Prostate gland (tissue), 2 donors: Measurements from ENCODE around the gene PMPCA. TPM values are rescaled to one million over a fixed set of nuclear protein-coding genes. Genes with fewer than 3 reads are reported as not detected.

ENCODE experiments used
- DNase-seq: peaks from one replicate; pipeline ENCODE4 v3.0.0-alpha.2; 2019; ENCODE audit warnings: low spot score
- H3K27ac ChIP-seq, 2 donors: fragments of 200-600 bp; sonication (generic); 2 replicates each; pipeline ENCODE4 v1.5.1; 2017 to 2019
- H3K27me3 ChIP-seq: fragments of 200-600 bp; sonication (generic); replicated peaks from 2 replicates; pipeline ENCODE4 v1.5.1; 2019; ENCODE audit not compliant: insufficient read depth
- H3K36me3 ChIP-seq, 2 donors: fragments of 200-600 bp; sonication (generic); 1 replicate in 1 of 2; 2 replicates in 1 of 2; pipeline versions ENCODE4 v1.5.1 to v1.8.1; 2017 to 2019
- H3K4me1 ChIP-seq: fragments of 200-600 bp; sonication (generic); replicated peaks from 2 replicates; pipeline ENCODE4 v1.5.1; 2019
- H3K4me3 ChIP-seq, 2 donors: fragments of 200-600 bp; sonication (generic); 2 replicates each; pipeline ENCODE4 v1.5.1; 2017 to 2019
- H3K9me3 ChIP-seq: fragments of 200-600 bp; sonication (generic); 2 replicates; pipeline ENCODE4 v1.5.1; 2017
- POLR2A ChIP-seq: fragments of 450-650 bp; IDR thresholded peaks from one replicate; pipeline ENCODE4 v1.6.1; 2016; ENCODE audit warnings: antibody characterized with exemption, mild to moderate bottlenecking
- POLR2AphosphoS5 ChIP-seq: sonication (generic); formaldehyde crosslinking; IDR thresholded peaks from one replicate; pipeline ENCODE4 v1.6.1; 2017; ENCODE audit warnings: antibody characterized with exemption
- WGBS: methylation state at CpG from one replicate; pipeline ENCODE4 v1.1.5; 2018; 5-methylcytosine and 5-hydroxymethylcytosine counted together
- intact Hi-C: fragments of 100-400 bp; cut with DNase I; formaldehyde crosslinking; loops from one replicate; pipeline ENCODE4 v1.14.2; 2022
- total RNA-seq, 2 donors: library from RNA; depleted of rRNA; stranded (reverse); fragments of >200 nt; gene quantifications; one replicate each; pipeline ENCODE4 v1.1.0, GENCODE V29; 2016
- TF ChIP-seq, protein P1 (sequence below), 4 experiments: fragments of 200-600 bp in 2 of 4; fragments of 450-650 bp in 2 of 4; sonication (generic) in 2 of 4; IDR thresholded peaks; 1 replicate in 3 of 4; 2 replicates in 1 of 4; pipeline ENCODE4 v1.5.1; 2016 to 2019; ENCODE audit warnings: antibody characterized with exemption in 4 of 4, mild to moderate bottlenecking in 2 of 4, moderate library complexity in 2 of 4

Gene PMPCA
- total RNA-seq, 2 donors from 2014 or later = 29.2 to 58.7 TPM

DNA sequence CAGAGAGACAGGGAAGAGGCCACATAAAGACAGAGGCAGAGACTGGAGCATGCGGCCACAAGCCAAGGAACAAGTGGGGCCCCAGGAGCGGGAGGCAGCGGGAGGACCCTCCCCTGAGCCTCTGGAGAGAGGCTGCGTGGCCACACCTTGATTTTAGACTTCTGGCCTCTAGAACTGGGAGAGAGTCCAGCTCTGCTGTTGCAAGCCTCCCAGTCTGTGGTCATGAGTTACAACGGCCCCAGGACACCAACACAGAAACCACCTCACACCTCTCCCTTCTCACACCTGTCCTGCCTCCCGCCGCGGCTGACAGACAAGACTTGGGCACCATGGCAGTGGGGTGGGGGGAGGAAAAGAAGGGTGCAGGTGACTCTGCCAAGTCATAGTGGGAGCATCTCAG, 27.0 kb downstream of the PMPCA start:
- peak overlapping the region in 1 of 2 donors; percentile 92 for H3K4me3 ChIP-seq
- intact Hi-C loops = no loop called here
- H3K4me1 ChIP-seq = peaks cover 11% of the 10 kb centered on the region
- 57% methylated on average over 8 of the region's 8 CpGs for WGBS
- TF ChIP-seq, protein P1, sequence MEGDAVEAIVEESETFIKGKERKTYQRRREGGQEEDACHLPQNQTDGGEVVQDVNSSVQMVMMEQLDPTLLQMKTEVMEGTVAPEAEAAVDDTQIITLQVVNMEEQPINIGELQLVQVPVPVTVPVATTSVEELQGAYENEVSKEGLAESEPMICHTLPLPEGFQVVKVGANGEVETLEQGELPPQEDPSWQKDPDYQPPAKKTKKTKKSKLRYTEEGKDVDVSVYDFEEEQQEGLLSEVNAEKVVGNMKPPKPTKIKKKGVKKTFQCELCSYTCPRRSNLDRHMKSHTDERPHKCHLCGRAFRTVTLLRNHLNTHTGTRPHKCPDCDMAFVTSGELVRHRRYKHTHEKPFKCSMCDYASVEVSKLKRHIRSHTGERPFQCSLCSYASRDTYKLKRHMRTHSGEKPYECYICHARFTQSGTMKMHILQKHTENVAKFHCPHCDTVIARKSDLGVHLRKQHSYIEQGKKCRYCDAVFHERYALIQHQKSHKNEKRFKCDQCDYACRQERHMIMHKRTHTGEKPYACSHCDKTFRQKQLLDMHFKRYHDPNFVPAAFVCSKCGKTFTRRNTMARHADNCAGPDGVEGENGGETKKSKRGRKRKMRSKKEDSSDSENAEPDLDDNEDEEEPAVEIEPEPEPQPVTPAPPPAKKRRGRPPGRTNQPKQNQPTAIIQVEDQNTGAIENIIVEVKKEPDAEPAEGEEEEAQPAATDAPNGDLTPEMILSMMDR (IDR thresholded peaks at IDR 0.05) = no peak
- TF ChIP-seq POLR2A (no peak), POLR2AphosphoS5 (no peak)
- H3K27me3 ChIP-seq = no peaks in the 10 kb centered on the region
- no peak for DNase-seq
- peaks cover 0 to 8% of the 10 kb centered on the region in 2 donors for H3K36me3 ChIP-seq
- no peak overlapping the region for H3K27ac ChIP-seq
- no peaks in the 10 kb centered on the region for H3K9me3 ChIP-seq

DNA sequence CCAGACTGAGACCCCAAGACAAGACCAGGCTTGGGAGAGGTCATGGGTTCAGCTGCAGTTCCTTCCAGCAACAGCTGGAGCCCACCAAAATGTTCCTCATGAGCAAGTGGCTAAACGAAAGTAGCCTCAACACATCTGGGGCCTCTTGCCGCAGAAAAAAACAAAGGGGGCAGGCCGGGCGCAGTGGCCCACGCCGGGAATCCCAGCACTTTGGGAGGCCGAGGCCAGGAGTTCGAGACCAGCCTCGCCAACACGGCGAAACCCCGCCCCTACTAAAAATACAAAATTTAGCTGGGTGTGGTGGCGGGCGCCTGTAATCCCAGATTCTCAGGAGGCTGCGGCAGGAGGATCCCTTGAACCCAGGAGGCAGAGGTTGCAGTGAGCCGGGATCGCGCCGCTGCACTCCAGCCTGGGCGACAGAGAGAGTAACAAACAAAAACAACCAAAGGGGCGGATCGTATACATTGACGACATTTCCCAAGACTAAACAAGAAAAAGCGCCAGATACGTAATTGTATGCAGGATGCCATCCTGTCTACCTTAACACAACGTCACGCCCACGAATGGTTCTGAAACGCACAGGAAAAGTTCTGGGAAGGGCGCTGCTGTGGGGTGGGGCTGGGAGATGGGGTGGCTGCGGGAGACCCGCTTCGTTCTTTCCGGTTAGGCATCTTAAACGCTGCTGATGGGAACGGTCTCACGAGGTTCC, 27.5 kb downstream of the PMPCA start:
- DNase-seq = no peak
- Histone ChIP-seq H3K9me3 (no peaks in the 10 kb centered on the region), H3K36me3 (peaks cover 0 to 8% of the 10 kb centered on the region in 2 donors), H3K4me1 (peaks cover 11% of the 10 kb centered on the region), H3K4me3 (peak overlapping the region; percentile 88 to 92), H3K27me3 (no peaks in the 10 kb centered on the region), H3K27ac (no peak overlapping the region)
- intact Hi-C loops = no loop called here
- TF ChIP-seq, protein P1 (IDR thresholded peaks at IDR 0.05) = no peak
- TF ChIP-seq POLR2AphosphoS5 (no peak), POLR2A (no peak)
- 50% methylated on average over 37 of the region's 37 CpGs for WGBS

DNA sequence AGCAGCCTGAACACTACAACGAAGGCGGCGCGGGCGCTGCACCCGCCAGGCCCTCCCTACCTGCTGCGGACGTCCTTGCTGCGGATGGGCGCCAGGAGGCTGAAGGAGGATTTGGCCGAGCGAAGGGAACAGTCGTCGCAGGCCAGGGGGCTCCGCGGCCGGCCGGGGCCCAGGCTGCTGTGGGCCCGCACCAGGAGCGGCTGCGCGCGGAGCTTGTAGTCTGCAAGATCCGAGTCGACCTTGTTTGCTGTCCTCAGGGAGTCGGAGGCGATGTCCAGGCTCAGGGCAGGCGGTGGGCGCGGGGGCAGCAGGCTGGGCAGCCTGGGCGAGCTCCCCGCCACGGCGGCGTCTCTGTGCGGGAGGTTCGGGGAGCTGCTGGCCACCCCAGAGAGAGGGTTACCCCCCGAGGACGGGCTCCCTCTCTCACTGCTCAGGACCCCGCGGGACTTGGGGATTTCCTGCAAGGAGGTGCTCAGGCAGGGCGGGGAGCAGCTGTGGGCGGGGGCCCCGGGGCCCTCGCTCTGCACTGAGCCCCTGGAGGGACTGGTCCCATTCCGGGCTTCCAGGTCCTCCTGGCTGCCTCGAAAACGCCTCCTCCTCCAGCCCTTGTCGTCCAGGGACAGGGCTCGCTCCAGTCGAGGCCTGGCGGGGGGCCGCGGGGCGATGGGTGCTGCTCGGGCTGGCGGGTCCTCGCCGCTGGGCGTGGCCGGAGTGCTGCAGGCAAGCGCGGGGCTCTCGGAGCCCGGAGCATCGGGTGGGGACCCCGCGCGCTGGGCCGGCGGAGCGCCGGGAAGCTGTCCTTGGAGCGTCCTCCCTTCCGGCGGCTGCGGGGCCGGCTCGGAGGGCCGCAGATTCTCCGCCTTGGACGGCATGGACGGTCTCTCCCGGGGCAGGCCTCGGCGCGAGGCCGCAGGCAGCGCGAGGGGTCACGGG, 28.4 kb downstream of the PMPCA start:
- Histone ChIP-seq H3K27ac (peak overlapping the region; percentile 67 to 71), H3K27me3 (no peaks in the 10 kb centered on the region), H3K36me3 (peaks cover 2 to 13% of the 10 kb centered on the region in 2 donors), H3K4me1 (peaks cover 11% of the 10 kb centered on the region), H3K9me3 (no peaks in the 10 kb centered on the region), H3K4me3 (peak overlapping the region; percentile 88 to 92)
- TF ChIP-seq, protein P1 (IDR thresholded peaks at IDR 0.05) = no peak
- no peak for TF ChIP-seq POLR2A
- TF ChIP-seq POLR2AphosphoS5 = no peak
- WGBS = under 1% methylated on average over 39 of the region's 91 CpGs
- no peak for DNase-seq
- intact Hi-C loops = no loop called here

DNA sequence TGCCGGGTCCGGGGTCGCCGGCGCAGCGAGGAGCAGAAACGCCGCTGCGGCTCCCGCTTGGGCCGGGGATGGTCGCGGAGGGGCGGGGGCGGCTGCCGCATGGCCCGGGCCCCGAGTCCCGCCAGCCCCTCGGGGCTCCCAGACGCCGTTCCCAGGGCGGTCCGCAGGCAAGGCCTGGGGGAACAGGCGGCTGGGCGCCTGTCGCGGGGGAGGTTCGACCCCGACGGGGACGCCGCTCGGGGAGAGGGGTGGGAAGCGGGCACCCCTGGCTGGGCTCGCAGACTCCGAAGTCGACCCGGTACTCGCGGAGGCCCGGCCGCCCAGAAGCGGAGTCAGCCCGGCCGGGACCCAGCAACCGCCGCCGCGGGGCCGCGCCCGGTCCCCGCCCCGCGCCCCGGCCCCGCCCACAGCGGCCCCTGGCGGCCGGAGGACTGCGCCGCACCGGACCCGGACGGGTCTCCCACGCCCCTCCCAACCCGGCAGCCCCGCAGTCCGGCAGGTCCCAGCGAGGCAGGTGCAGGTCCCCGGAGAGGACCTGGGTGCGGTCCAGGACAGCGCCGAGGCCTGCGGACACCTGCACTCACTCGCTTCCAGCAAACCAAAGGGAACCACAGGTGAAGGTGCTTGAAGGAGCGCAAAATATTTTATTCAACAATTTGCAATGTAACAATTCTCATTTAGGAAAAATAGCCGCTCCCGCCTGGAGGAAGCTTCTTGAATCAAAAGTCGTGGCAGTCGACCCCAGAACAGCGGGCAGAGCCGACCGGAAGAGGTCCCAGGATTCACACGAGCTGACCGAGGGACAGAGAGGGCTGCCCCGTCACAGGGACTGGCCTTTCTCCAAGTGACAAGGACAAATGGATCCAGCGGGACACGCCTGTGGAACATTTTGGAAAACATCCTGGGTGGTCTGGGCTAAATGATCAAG, 29.3 kb downstream of the PMPCA start, which contains the start of gene INPP5E:
INPP5E (minus strand) TSS at position 365 of the 928 bp plus-strand sequence. CDS start 426 bp downstream, outside the sequence.
- H3K36me3 ChIP-seq = peaks cover 9 to 13% of the 10 kb centered on the region in 2 donors
- H3K27ac ChIP-seq = peak within 1 kb of the TSS; percentile 67 to 71
- peak within 1 kb of the TSS; percentile 88 to 92 for H3K4me3 ChIP-seq
- H3K4me1 ChIP-seq = peaks cover 11% of the 10 kb centered on the region
- WGBS = 6% methylated on average over 58 of the region's 90 CpGs
- H3K27me3 ChIP-seq = no peaks in the 10 kb centered on the region
- TF ChIP-seq, protein P1 (IDR thresholded peaks at IDR 0.05) = peak; percentile 26 to 82 (median 57)
- TF ChIP-seq POLR2AphosphoS5 (no peak), POLR2A (no peak)
- intact Hi-C loops = no loop called here
- H3K9me3 ChIP-seq = no peaks in the 10 kb centered on the region
- peak; percentile 42 for DNase-seq
